Testis (tissue), 2 donors: Measurements from ENCODE around the gene SPA17.

Experiments
- CTCF ChIP-seq, 3 experiments: fragments of 450-650 bp in 2 of 3; fragments of 200-600 bp in 1 of 3; sonication (generic) in 1 of 3; IDR thresholded peaks; one replicate each; pipeline ENCODE4 v1.5.1; 2016 to 2019; ENCODE audit warnings: antibody characterized with exemption in 3 of 3, mild to moderate bottlenecking in 2 of 3, moderate library complexity in 1 of 3
- POLR2A ChIP-seq: fragments of 450-650 bp; IDR thresholded peaks from one replicate; pipeline ENCODE4 v1.6.1; 2017; ENCODE audit warnings: antibody characterized with exemption, mild to moderate bottlenecking, moderate library complexity

DNA sequence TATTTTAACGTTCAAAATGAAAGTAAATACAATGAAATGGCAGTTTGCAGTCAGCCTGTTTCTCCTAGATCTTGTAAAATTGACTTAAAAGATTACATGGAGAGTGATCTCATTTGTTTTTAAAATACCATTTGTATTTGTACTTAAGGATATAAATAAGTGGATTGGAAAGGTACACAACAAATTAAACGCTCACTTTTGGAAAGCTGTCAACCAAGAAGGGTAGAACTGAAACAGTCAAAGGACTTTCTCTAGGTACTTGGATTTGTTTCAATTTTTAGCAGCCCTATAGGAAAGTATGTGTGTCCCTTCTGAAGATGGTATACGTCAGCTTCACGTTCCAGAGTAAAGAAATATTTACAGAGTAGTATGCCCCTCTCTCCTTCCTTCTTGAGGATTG lies 43.7 kb upstream of the SPA17 start:
- no peak for TF ChIP-seq CTCF (IDR thresholded peaks at IDR 0.05)
- TF ChIP-seq POLR2A, result no peak
